CD8-positive, alpha-beta memory T cell (primary cell): ENCODE data around the gene IL21R. TPM values are rescaled to one million over a fixed set of nuclear protein-coding genes. Genes with fewer than 3 reads are reported as not detected.

Experiments used
- CTCF ChIA-PET: fragments of 350-600 bp; sonication (Branson Sonifier 250); formaldehyde crosslinking; loops from one replicate; lab custom pipeline; 2021; ENCODE audit warnings: antibody characterized with exemption; lab: Charles Lee
- POLR2A ChIA-PET: fragments of 350-600 bp; sonication (Branson Sonifier 250); formaldehyde crosslinking; loops from one replicate; lab custom pipeline; 2021; ENCODE audit warnings: antibody characterized with exemption; lab: Charles Lee
- DNase-seq, 5 donors: peaks; one replicate each; pipeline versions ENCODE4 v3.0.0 to v3.0.0-alpha.2; 2020 to 2022; ENCODE audit warnings: mixed read lengths in 1 of 5
- H3K27ac ChIP-seq: one replicate; pipeline ENCODE4 v1.7.0; 2013; ENCODE audit warnings: low read depth, mild to moderate bottlenecking, low read length, moderate library complexity
- H3K27me3 ChIP-seq: 2 replicates; pipeline ENCODE4 v1.7.0; 2013; ENCODE audit warnings: low read length, mild to moderate bottlenecking; ENCODE audit not compliant: insufficient read depth, poor library complexity, severe bottlenecking
- H3K36me3 ChIP-seq: 2 replicates; pipeline ENCODE4 v1.7.0; 2013; ENCODE audit warnings: mild to moderate bottlenecking, low read length, moderate library complexity; ENCODE audit not compliant: insufficient read depth
- H3K4me1 ChIP-seq: 2 replicates; pipeline ENCODE4 v1.7.0; 2013; ENCODE audit warnings: mild to moderate bottlenecking, low read length, moderate library complexity; ENCODE audit not compliant: insufficient read depth
- H3K4me3 ChIP-seq: 2 replicates; pipeline ENCODE4 v1.7.0; 2013; ENCODE audit warnings: mild to moderate bottlenecking, low read length
- H3K9me3 ChIP-seq: 2 replicates; pipeline ENCODE4 v1.7.0; 2013; ENCODE audit warnings: mild to moderate bottlenecking, low read length
- H3K27ac Mint-ChIP-seq, 8 donors: one replicate each; pipeline ENCODE4 v1.8.0; 2020 to 2021; ENCODE audit warnings: mixed read lengths in 8 of 8, mild to moderate bottlenecking in 6 of 8, inconsistent platforms in 3 of 8, moderate library complexity in 3 of 8
- H3K27me3 Mint-ChIP-seq, 2 donors: one replicate each; pipeline ENCODE4 v1.8.0; 2020 to 2021; ENCODE audit warnings: mixed read lengths in 2 of 2, mild to moderate bottlenecking in 1 of 2, moderate library complexity in 1 of 2
- H3K36me3 Mint-ChIP-seq, 3 donors: one replicate each; pipeline ENCODE4 v1.8.0; 2020 to 2021; ENCODE audit warnings: mixed read lengths in 3 of 3, inconsistent platforms in 1 of 3, mild to moderate bottlenecking in 1 of 3
- H3K4me1 Mint-ChIP-seq, 3 donors: one replicate each; pipeline ENCODE4 v1.8.0; 2020 to 2021; ENCODE audit warnings: mixed read lengths in 3 of 3, inconsistent platforms in 1 of 3, mild to moderate bottlenecking in 1 of 3
- H3K4me3 Mint-ChIP-seq, 7 donors: one replicate each; pipeline ENCODE4 v1.8.0; 2020 to 2021; ENCODE audit warnings: mixed read lengths in 7 of 7, mild to moderate bottlenecking in 6 of 7, moderate library complexity in 4 of 7, inconsistent platforms in 2 of 7
- H3K9me3 Mint-ChIP-seq, 5 donors: one replicate each; pipeline ENCODE4 v1.8.0; 2020 to 2022; ENCODE audit warnings: mixed read lengths in 5 of 5, mild to moderate bottlenecking in 3 of 5, moderate library complexity in 2 of 5, inconsistent platforms in 1 of 5
- polyA plus RNA-seq: library from polyadenylated mRNA; unstranded; fragments of 300-500 nt; fragmentation: Illumina TruSeq; gene quantifications from one replicate; pipeline ENCODE4 v1.2.3, GENCODE V29; 2021
- total RNA-seq, 2 experiments: library from RNA; stranded (reverse); gene quantifications; one replicate each; pipeline ENCODE4 v1.2.3, GENCODE V29; 2021

IL21R gene
- total and polyA plus RNA-seq, 3 experiments from 2014 or later = 53.7 to 84.5 (median 80.5) TPM

DNA sequence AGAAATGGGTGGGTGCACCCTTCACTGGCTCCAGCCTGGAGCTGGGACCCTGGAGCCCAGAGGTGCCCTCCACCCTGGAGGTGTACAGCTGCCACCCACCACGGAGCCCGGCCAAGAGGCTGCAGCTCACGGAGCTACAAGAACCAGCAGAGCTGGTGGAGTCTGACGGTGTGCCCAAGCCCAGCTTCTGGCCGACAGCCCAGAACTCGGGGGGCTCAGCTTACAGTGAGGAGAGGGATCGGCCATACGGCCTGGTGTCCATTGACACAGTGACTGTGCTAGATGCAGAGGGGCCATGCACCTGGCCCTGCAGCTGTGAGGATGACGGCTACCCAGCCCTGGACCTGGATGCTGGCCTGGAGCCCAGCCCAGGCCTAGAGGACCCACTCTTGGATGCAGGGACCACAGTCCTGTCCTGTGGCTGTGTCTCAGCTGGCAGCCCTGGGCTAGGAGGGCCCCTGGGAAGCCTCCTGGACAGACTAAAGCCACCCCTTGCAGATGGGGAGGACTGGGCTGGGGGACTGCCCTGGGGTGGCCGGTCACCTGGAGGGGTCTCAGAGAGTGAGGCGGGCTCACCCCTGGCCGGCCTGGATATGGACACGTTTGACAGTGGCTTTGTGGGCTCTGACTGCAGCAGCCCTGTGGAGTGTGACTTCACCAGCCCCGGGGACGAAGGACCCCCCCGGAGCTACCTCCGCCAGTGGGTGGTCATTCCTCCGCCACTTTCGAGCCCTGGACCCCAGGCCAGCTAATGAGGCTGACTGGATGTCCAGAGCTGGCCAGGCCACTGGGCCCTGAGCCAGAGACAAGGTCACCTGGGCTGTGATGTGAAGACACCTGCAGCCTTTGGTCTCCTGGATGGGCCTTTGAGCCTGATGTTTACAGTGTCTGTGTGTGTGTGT, 46.8 kb downstream of the IL21R start:
- Mint-ChIP-seq H3K4me1 (peaks cover 85 to 90% (median 87%) of the 10 kb centered on the region in 3 donors), H3K36me3 (peaks cover 20 to 59% (median 32%) of the 10 kb centered on the region in 3 donors), H3K4me3 (peak overlapping the region in 6 of 7 donors; percentile 4 to 93 (median 88)), H3K9me3 (peaks cover 0 to 3% (median 0%) of the 10 kb centered on the region in 5 donors), H3K27ac (peak overlapping the region; percentile 97 to 100 (median 100)), H3K27me3 (peaks cover 0 to 9% of the 10 kb centered on the region in 2 donors)
- H3K27me3 ChIP-seq = no peaks in the 10 kb centered on the region
- H3K36me3 ChIP-seq = peaks cover 36% of the 10 kb centered on the region
- peak overlapping the region; percentile 74 for H3K27ac ChIP-seq
- ChIA-PET CTCF (interaction anchor here (0.9 to 5.4 kb wide), 7 partner anchors 14 to 269 kb away, joined by 3 to 32 read pairs (median 21); no protein-coding TSS in a partner anchor), POLR2A (interaction anchor here (0.6 to 6.0 kb wide), 4 partner anchors 43 to 211 kb away, joined by 3 to 33 read pairs (median 5); no protein-coding TSS in a partner anchor)
- H3K4me3 ChIP-seq = no peak overlapping the region
- H3K9me3 ChIP-seq = peaks cover 3% of the 10 kb centered on the region
- no peak for DNase-seq
- H3K4me1 ChIP-seq = peaks cover 79% of the 10 kb centered on the region

GRCh38 chr16:27449434-27450195, 47.6 kb downstream of the IL21R start:
- peak overlapping the region; percentile 74 for H3K27ac ChIP-seq
- Mint-ChIP-seq H3K4me1 (peaks cover 85 to 92% (median 88%) of the 10 kb centered on the region in 3 donors), H3K9me3 (peaks cover 0 to 3% (median 0%) of the 10 kb centered on the region in 5 donors), H3K36me3 (peaks cover 15 to 51% (median 26%) of the 10 kb centered on the region in 3 donors), H3K27me3 (peaks cover 0 to 9% of the 10 kb centered on the region in 2 donors), H3K27ac (peak overlapping the region; percentile 97 to 100 (median 100)), H3K4me3 (peak overlapping the region; percentile 61 to 93 (median 88))
- peak overlapping the region; percentile 0 for H3K4me3 ChIP-seq
- H3K36me3 ChIP-seq = peaks cover 27% of the 10 kb centered on the region
- no peaks in the 10 kb centered on the region for H3K27me3 ChIP-seq
- H3K4me1 ChIP-seq = peaks cover 80% of the 10 kb centered on the region
- POLR2A ChIA-PET = interaction anchor here (0.6 to 6.0 kb wide), 9 partner anchors 10 to 215 kb away, joined by 3 to 33 read pairs (median 6); no protein-coding TSS in a partner anchor
- DNase-seq = peak; percentile 83 to 94 (median 87)
- H3K9me3 ChIP-seq = peaks cover under 1% of the 10 kb centered on the region
- CTCF ChIA-PET = interaction anchor here (0.8 to 5.4 kb wide), 13 partner anchors 13 to 294 kb away, joined by 3 to 32 read pairs (median 5); no protein-coding TSS in a partner anchor

DNA sequence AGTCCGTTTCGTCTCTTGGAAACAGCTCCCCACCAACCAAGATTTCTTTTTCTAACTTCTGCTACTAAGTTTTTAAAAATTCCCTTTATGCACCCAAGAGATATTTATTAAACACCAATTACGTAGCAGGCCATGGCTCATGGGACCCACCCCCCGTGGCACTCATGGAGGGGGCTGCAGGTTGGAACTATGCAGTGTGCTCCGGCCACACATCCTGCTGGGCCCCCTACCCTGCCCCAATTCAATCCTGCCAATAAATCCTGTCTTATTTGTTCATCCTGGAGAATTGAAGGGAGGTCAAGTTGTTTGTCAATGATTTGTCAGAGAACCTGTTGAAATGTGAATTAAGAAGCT, 48.2 kb downstream of the IL21R start:
- Mint-ChIP-seq H3K9me3 (peaks cover 0 to 3% (median 0%) of the 10 kb centered on the region in 5 donors), H3K27ac (peak overlapping the region; percentile 97 to 100 (median 100)), H3K27me3 (peaks cover 0 to 10% of the 10 kb centered on the region in 2 donors), H3K4me1 (peaks cover 81 to 91% (median 86%) of the 10 kb centered on the region in 3 donors), H3K4me3 (peak overlapping the region; percentile 61 to 93 (median 88)), H3K36me3 (peaks cover 14 to 45% (median 20%) of the 10 kb centered on the region in 3 donors)
- ChIA-PET POLR2A (interaction anchor here (0.8 to 6.0 kb wide), 11 partner anchors 10 to 250 kb away, joined by 3 to 33 read pairs (median 6); partner anchors contain the start of gene KDM8), CTCF (interaction anchor here (0.8 to 5.4 kb wide), 12 partner anchors 12 to 294 kb away, joined by 3 to 32 read pairs (median 5); no protein-coding TSS in a partner anchor)
- no peaks in the 10 kb centered on the region for H3K9me3 ChIP-seq
- peak overlapping the region; percentile 74 for H3K27ac ChIP-seq
- no peaks in the 10 kb centered on the region for H3K27me3 ChIP-seq
- peaks cover 22% of the 10 kb centered on the region for H3K36me3 ChIP-seq
- H3K4me1 ChIP-seq = peaks cover 77% of the 10 kb centered on the region
- H3K4me3 ChIP-seq = peak overlapping the region; percentile 26
- DNase-seq = no peak

DNA sequence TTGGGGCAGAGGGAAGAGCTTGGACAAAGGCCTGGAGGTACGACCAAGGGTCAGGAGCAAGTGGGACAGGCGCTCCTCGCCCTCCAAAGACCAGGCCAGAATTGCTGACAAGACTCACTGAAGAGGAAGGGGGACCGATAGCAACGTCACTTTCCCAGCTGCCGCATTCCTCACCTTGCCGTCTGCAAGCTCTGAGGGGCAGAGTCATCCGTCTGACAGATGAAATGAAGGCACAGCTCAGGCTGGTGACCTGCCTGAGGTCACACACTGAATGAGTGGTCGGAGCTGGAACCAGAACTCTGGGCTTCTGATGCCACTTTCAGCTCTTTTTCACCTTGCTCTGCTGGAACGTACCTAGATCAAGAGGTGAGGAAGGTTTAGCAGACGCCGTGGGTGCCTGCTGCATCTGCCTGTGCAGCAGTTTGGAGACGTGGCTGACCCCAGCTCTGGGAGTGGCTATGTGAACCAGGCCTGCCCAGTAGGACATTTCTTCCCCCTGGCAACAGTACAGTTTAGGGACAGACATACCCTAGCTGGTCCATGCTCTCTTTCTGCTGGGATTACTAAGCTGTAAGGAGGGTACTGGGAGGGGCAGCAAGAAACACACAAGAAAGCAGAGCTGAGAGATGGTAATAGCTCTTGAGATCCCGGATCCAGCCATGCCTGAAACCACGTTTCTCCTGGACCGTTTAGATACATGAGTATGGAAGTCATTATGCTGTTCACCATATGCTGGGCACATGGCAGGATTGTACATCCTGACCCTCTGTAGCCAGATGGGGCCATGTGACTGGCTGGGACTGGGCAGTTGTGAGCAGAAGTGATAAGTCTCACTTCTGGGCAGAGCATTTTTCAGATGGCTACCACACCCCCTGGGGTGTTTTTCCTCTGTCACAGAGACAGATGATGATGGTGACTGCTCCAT, 50.9 kb downstream of the IL21R start:
- H3K36me3 Mint-ChIP-seq = peaks cover 3 to 19% (median 10%) of the 10 kb centered on the region in 3 donors
- no peak overlapping the region for H3K4me3 ChIP-seq
- DNase-seq = no peak
- H3K27me3 ChIP-seq = no peaks in the 10 kb centered on the region
- H3K9me3 Mint-ChIP-seq = no peaks in the 10 kb centered on the region
- peak overlapping the region in 2 of 7 donors; percentile 9 to 15 for H3K4me3 Mint-ChIP-seq
- H3K36me3 ChIP-seq = peaks cover 4% of the 10 kb centered on the region
- H3K27ac Mint-ChIP-seq = peak overlapping the region in 7 of 8 donors; percentile 88 to 100 (median 99)
- ChIA-PET CTCF (interaction anchor here (0.9 to 5.4 kb wide), 12 partner anchors 14 to 309 kb away, joined by 3 to 32 read pairs (median 4); partner anchors contain the start of gene IL21R), POLR2A (interaction anchor here (1.3 to 1.4 kb wide), 2 partner anchors 51 to 84 kb away, joined by 4 to 8 read pairs; partner anchors contain the start of gene IL21R)
- peaks cover 0 to 8% of the 10 kb centered on the region in 2 donors for H3K27me3 Mint-ChIP-seq
- peaks cover 77 to 89% (median 83%) of the 10 kb centered on the region in 3 donors for H3K4me1 Mint-ChIP-seq
- peaks cover 73% of the 10 kb centered on the region for H3K4me1 ChIP-seq
- no peaks in the 10 kb centered on the region for H3K9me3 ChIP-seq
- H3K27ac ChIP-seq = no peak overlapping the region

- H3K36me3 Mint-ChIP-seq = peaks cover 0 to 13% (median 9%) of the 10 kb centered on the region in 3 donors
- Histone ChIP-seq H3K4me1 (peaks cover 67% of the 10 kb centered on the region), H3K27me3 (no peaks in the 10 kb centered on the region), H3K9me3 (no peaks in the 10 kb centered on the region), H3K27ac (no peak overlapping the region), H3K36me3 (peaks cover 4% of the 10 kb centered on the region), H3K4me3 (no peak overlapping the region)
- H3K27me3 Mint-ChIP-seq = peaks cover 0 to 8% of the 10 kb centered on the region in 2 donors
- ChIA-PET CTCF (interaction anchor here (1.0 to 5.4 kb wide), 7 partner anchors 14 to 301 kb away, joined by 3 to 29 read pairs (median 6); no protein-coding TSS in a partner anchor), POLR2A (interaction anchor here (1.4 kb wide), 1 partner anchor 85 kb away, joined by 8 read pairs; no protein-coding TSS in a partner anchor)
- DNase-seq = no peak
- H3K9me3 Mint-ChIP-seq = no peaks in the 10 kb centered on the region
- peak overlapping the region; percentile 29 to 100 (median 96) for H3K27ac Mint-ChIP-seq
- peaks cover 70 to 85% (median 77%) of the 10 kb centered on the region in 3 donors for H3K4me1 Mint-ChIP-seq
- peak overlapping the region in 2 of 7 donors; percentile 9 to 15 for H3K4me3 Mint-ChIP-seq
Measured at GRCh38 chr16:27453494-27453825, 51.5 kb downstream of the IL21R start.

DNA sequence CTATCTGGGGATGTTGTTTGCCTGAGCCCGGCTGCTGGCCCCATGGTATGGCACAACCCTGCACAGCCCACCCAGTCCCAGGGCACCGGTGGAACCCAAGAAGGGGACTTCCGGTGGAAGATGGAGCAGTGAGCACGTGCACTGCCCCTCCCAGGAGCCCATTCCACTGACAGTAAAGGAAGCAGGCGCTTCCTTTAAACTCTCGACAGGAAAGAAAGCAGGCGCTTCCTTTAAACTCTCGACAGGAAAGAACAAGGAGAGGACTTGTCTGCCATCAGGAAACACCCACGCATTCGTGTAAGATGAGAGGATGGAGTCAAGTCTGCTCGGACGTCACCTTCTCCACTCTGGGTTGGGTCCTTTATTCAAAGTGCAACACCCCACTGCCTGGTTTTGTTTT, 53.7 kb downstream of the IL21R start:
- Mint-ChIP-seq H3K9me3 (no peaks in the 10 kb centered on the region), H3K4me1 (peaks cover 60 to 85% (median 68%) of the 10 kb centered on the region in 3 donors), H3K36me3 (peaks cover 6 to 14% (median 6%) of the 10 kb centered on the region in 3 donors), H3K27ac (peak overlapping the region in 6 of 8 donors; percentile 77 to 99 (median 92)), H3K4me3 (peak overlapping the region in 2 of 7 donors; percentile 6 to 48), H3K27me3 (peaks cover 0 to 2% of the 10 kb centered on the region in 2 donors)
- ChIA-PET CTCF (interaction anchor here (0.7 to 4.8 kb wide), 6 partner anchors 8 to 304 kb away, joined by 3 to 19 read pairs (median 8); no protein-coding TSS in a partner anchor), POLR2A (interaction anchor here (0.6 kb wide), 1 partner anchor 10 kb away, joined by 3 read pairs; no protein-coding TSS in a partner anchor)
- peak in 1 of 5 donors; percentile 31 for DNase-seq
- Histone ChIP-seq H3K9me3 (no peaks in the 10 kb centered on the region), H3K27ac (no peak overlapping the region), H3K36me3 (peaks cover under 1% of the 10 kb centered on the region), H3K4me3 (no peak overlapping the region), H3K27me3 (no peaks in the 10 kb centered on the region), H3K4me1 (peaks cover 56% of the 10 kb centered on the region)
